ENCODE measurements around the gene EPM2AIP1.
A peak's percentile ranks its signal among the peaks of the same experiment; 100 is the strongest.

GRCh38 chr3:36969540-36970432, 23.1 kb downstream of the EPM2AIP1 start:
- TF ChIP-seq ZNF551 (CRISPR knock-in tag; IDR thresholded peaks at IDR 0.05) (no peak), ZNF143 (CRISPR knock-in tag; IDR thresholded peaks at IDR 0.05) (no peak), RAD21 (CRISPR knock-in tag; conservative IDR thresholded peaks at IDR 0.05 in 1 of 2, IDR thresholded peaks at IDR 0.05 in 1 of 2) (peak in 1 of 2 experiments; percentile 27; a peak in 1 of 4 replicates), SMAD1 (IDR thresholded peaks at IDR 0.05; ENCODE audit: low read depth, low read length, partially characterized antibody) (no peak)
